HCT116 (cell line): ENCODE data around the gene IL1RAPL2. TPM values are rescaled to one million over a fixed set of nuclear protein-coding genes. Genes with fewer than 3 reads are reported as not detected.

Experiments
- ATAC-seq: fragments of 200-7000 bp; cut with Tn5 transposase; 2 replicates; pipeline ENCODE4 v1.9.1; 2020; ENCODE audit warnings: mild to moderate bottlenecking, moderate library complexity
- BruUV-seq: library from RNA; stranded (reverse); fragments of 400-500 nt; replicated peaks from 2 replicates; lab custom pipeline; 2021; lab: Mats Ljungman, UMichigan
- CTCF ChIA-PET: fragments of 300-600 bp; sonication (Branson Sonifier 250); formaldehyde crosslinking; loops from one replicate; lab custom pipeline; 2021; ENCODE audit warnings: antibody characterized with exemption; lab: Charles Lee
- POLR2A ChIA-PET: fragments of 300-600, 350-600 bp; sonication (Branson Sonifier 250); formaldehyde crosslinking; loops from one replicate; lab custom pipeline; 2021; ENCODE audit warnings: antibody characterized with exemption; lab: Charles Lee
- RAD21 ChIA-PET, 2 experiments: fragments of 300-600 bp; sonication (Branson Sonifier 250); formaldehyde crosslinking; loops; one replicate each; lab custom pipeline; 2023; ENCODE audit warnings: low total read pairs in 2 of 2; ENCODE audit not compliant: uncharacterized antibody in 2 of 2, unreplicated experiment in 2 of 2, low non-redundant PET in 1 of 2; lab: Charles Lee
- DNase-seq: peaks from one replicate; pipeline ENCODE4 v3.0.0-alpha.2; 2010; ENCODE audit warnings: low read depth, low spot score
- H2AFZ ChIP-seq: fragments of 200-600 bp; shearing (Covaris generic), sonication (generic); 2 replicates; pipeline ENCODE4 v1.6.1; 2017; ENCODE audit warnings: low read depth, mixed run types, mixed read lengths, antibody characterized with exemption, low read length; ENCODE audit not compliant: poor library complexity, severe bottlenecking
- H3K27ac ChIP-seq: 2 replicates; pipeline ENCODE4 v1.5.1; 2012; ENCODE audit warnings: low read depth, low read length
- H3K27me3 ChIP-seq: fragments of 200-600 bp; sonication (generic); 2 replicates; pipeline ENCODE4 v1.6.1; 2016; ENCODE audit warnings: mixed run types, low read length, mixed read lengths; ENCODE audit not compliant: insufficient read depth
- H3K36me3 ChIP-seq, 2 experiments: fragments of 200-500 bp in 1 of 2; fragments of 200-600 bp in 1 of 2; sonication (Bioruptor generic) in 1 of 2; sonication (generic) in 1 of 2; 2 replicates each; pipeline versions ENCODE4 v1.5.1 to v1.6.1; 2014 to 2016; ENCODE audit warnings: low read length in 2 of 2, inconsistent platforms in 1 of 2, mixed read lengths in 1 of 2, mixed run types in 1 of 2; ENCODE audit not compliant: insufficient read depth in 2 of 2, control insufficient read depth in 1 of 2
- H3K4me1 ChIP-seq, 2 experiments: fragments of 200-600 bp in 1 of 2; sonication (generic) in 1 of 2; 2 replicates each; pipeline versions ENCODE4 v1.5.1 to v1.6.1; 2012 to 2017; ENCODE audit warnings: low read length in 2 of 2, inconsistent platforms in 1 of 2, mild to moderate bottlenecking in 1 of 2, mixed read lengths in 1 of 2, mixed run types in 1 of 2, moderate library complexity in 1 of 2; ENCODE audit not compliant: insufficient read depth in 2 of 2, control insufficient read depth in 1 of 2
- H3K4me2 ChIP-seq: fragments of 200-600 bp; sonication (generic); 2 replicates; pipeline ENCODE4 v1.6.1; 2017; ENCODE audit warnings: mixed run types, low read length, mixed read lengths
- H3K4me3 ChIP-seq, 2 experiments: fragments of 200-600 bp in 1 of 2; sonication (generic) in 1 of 2; replicated peaks in 1 of 2; 2 replicates each; pipeline ENCODE4 v1.5.1; 2011 to 2016; ENCODE audit warnings: low read length in 2 of 2, control low read depth in 1 of 2, low read depth in 1 of 2, mild to moderate bottlenecking in 1 of 2, mixed read lengths in 1 of 2, mixed run types in 1 of 2
- H3K79me2 ChIP-seq: fragments of 200-600 bp; sonication (generic); 2 replicates; pipeline ENCODE4 v1.6.1; 2017; ENCODE audit warnings: mild to moderate bottlenecking, mixed run types, low read length, moderate library complexity, mixed read lengths; ENCODE audit not compliant: insufficient read depth
- H3K9ac ChIP-seq: fragments of 200-600 bp; sonication (generic); 2 replicates; pipeline ENCODE4 v1.6.1; 2016; ENCODE audit warnings: low read length, mixed read lengths
- H3K9me2 ChIP-seq: fragments of 200-600 bp; sonication (generic), shearing (Covaris generic); 2 replicates; pipeline ENCODE4 v1.6.1; 2017; ENCODE audit warnings: mixed run types, mild to moderate bottlenecking, moderate library complexity; ENCODE audit not compliant: insufficient read depth
- H3K9me3 ChIP-seq, 2 experiments: fragments of 200-500 bp in 1 of 2; fragments of 200-600 bp in 1 of 2; sonication (Bioruptor generic) in 1 of 2; sonication (generic) in 1 of 2; 2 replicates each; pipeline ENCODE4 v1.6.1; 2014 to 2017; ENCODE audit warnings: low read length in 2 of 2, mixed read lengths in 2 of 2, inconsistent platforms in 1 of 2, low read depth in 1 of 2, mild to moderate bottlenecking in 1 of 2, mixed run types in 1 of 2, moderate library complexity in 1 of 2; ENCODE audit not compliant: control insufficient read depth in 1 of 2, insufficient read depth in 1 of 2
- H4K20me1 ChIP-seq: fragments of 200-600 bp; sonication (generic), shearing (Covaris generic); 2 replicates; pipeline ENCODE4 v1.6.1; 2017; ENCODE audit warnings: mixed run types, mild to moderate bottlenecking, moderate library complexity; ENCODE audit not compliant: insufficient read depth
- SRF ChIP-seq: IDR thresholded peaks from 2 replicates; pipeline ENCODE4 v1.6.1; 2012; ENCODE audit warnings: low read depth
- YY1 ChIP-seq: IDR thresholded peaks from 2 replicates; pipeline ENCODE4 v1.6.1; 2011; ENCODE audit warnings: low read length, low read depth, moderate library complexity, mild to moderate bottlenecking; ENCODE audit not compliant: insufficient replicate concordance; ENCODE audit errors: extremely low read depth
- intact Hi-C: fragments of 100-400 bp; cut with micrococcal nuclease; formaldehyde crosslinking; loops from 2 replicates; pipeline ENCODE4 v1.10.0; 2022
- total RNA-seq: library from RNA; stranded (reverse); gene quantifications from one replicate; pipeline ENCODE4 v1.2.1, GENCODE V29; 2021; ENCODE audit not compliant: unreplicated experiment
- TF ChIP-seq, protein P1 (sequence below), 3 experiments: fragments of 200-600 bp in 1 of 3; sonication (generic) in 1 of 3; IDR thresholded peaks in 2 of 3; conservative IDR thresholded peaks in 1 of 3; 2 replicates each; pipeline ENCODE4 v1.5.1; 2012 to 2017; ENCODE audit warnings: low read depth in 2 of 3, low read length in 2 of 3, antibody characterized with exemption in 1 of 3, borderline replicate concordance in 1 of 3, control low read depth in 1 of 3, mild to moderate bottlenecking in 1 of 3, mixed read lengths in 1 of 3, mixed run types in 1 of 3, moderate library complexity in 1 of 3; ENCODE audit not compliant: insufficient read depth in 1 of 3
- TF ChIP-seq, protein P2 (sequence below): IDR thresholded peaks from 2 replicates; pipeline ENCODE4 v1.6.1; 2012
- TF ChIP-seq, protein P3 (sequence below): IDR thresholded peaks from 2 replicates; pipeline ENCODE4 v1.6.1; 2012

The IL1RAPL2 gene
- total RNA-seq, 1 experiment from 2014 or later = not detected

DNA sequence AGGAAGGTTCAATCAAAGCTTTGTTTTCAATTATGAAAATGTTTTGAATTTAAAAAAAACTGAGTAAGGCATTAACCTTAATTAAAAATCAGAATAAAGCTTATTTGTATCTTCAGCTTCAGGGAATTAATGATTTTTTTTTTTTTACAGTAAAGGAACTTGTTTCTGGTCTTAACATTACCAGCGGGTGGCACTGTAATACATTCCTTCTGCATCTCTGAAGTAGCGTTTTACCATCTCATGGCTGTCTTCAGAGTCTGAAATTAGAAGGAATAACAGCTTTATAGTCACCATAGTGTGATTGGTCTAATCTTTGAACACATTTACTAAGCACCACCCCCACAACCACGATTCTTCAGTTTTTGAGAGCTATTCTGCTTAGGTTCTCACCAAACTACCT, 102.6 kb downstream of the IL1RAPL2 start:
- Histone ChIP-seq H3K9me3 (no peaks in the 10 kb centered on the region), H3K79me2 (no peaks in the 10 kb centered on the region), H3K4me2 (no peak overlapping the region), H3K9me2 (no peaks in the 10 kb centered on the region), H3K4me1 (no peaks in the 10 kb centered on the region)
- no TSS peak for BruUV-seq
- TF ChIP-seq, protein P1, sequence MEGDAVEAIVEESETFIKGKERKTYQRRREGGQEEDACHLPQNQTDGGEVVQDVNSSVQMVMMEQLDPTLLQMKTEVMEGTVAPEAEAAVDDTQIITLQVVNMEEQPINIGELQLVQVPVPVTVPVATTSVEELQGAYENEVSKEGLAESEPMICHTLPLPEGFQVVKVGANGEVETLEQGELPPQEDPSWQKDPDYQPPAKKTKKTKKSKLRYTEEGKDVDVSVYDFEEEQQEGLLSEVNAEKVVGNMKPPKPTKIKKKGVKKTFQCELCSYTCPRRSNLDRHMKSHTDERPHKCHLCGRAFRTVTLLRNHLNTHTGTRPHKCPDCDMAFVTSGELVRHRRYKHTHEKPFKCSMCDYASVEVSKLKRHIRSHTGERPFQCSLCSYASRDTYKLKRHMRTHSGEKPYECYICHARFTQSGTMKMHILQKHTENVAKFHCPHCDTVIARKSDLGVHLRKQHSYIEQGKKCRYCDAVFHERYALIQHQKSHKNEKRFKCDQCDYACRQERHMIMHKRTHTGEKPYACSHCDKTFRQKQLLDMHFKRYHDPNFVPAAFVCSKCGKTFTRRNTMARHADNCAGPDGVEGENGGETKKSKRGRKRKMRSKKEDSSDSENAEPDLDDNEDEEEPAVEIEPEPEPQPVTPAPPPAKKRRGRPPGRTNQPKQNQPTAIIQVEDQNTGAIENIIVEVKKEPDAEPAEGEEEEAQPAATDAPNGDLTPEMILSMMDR (IDR thresholded peaks at IDR 0.05 in 2 of 3, conservative IDR thresholded peaks at IDR 0.05 in 1 of 3; ENCODE audit: borderline replicate concordance in 1 of 3, insufficient read depth in 1 of 3, low read depth in 2 of 3, low read length in 2 of 3) = 0 out of 6 replicates have a peak, but pooled peaks of 1 of the 3 experiments have one; percentile 11
- TF ChIP-seq YY1 = no peak
- TF ChIP-seq, all 23 proteins: peak for 1
- no peak overlapping the region for H3K9ac ChIP-seq
- no peak overlapping the region for H3K27ac ChIP-seq
- ChIA-PET RAD21 (no interaction called here), POLR2A (no interaction called here), CTCF (interaction anchor here (0.7 to 1.2 kb wide), 3 partner anchors 254 to 523 kb away, joined by 3 to 5 read pairs (median 4); no protein-coding TSS in a partner anchor)
- no peaks in the 10 kb centered on the region for H3K36me3 ChIP-seq
- ATAC-seq = no peak
- no peaks in the 10 kb centered on the region for H4K20me1 ChIP-seq
- H3K27me3 ChIP-seq = no peaks in the 10 kb centered on the region
- intact Hi-C loops = no loop called here
- no peak overlapping the region for H2AFZ ChIP-seq
- DNase-seq = no peak
- H3K4me3 ChIP-seq = no peak overlapping the region

DNA sequence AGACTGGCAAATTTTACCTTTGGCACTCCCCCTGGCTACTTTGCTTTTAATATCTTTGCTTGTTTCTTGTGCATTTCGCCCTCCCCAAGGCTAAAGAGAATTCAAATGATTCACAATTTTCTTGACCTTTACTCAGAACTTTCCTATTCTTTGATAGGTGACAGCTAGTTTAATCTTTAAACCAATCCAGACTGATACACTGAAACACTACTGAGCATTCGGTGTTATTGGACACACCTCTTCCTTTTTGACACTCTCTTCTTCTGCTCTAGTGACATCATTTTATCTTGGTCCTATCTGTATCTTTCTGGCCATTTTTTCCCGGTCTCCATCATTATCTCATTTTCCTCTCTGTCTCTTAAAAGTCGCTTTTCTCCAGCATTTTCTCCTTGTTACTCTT, 103.1 kb downstream of the IL1RAPL2 start:
- CTCF ChIA-PET = interaction anchor here (1.0 to 1.2 kb wide), 2 partner anchors 253 to 523 kb away, joined by 3 to 4 read pairs; no protein-coding TSS in a partner anchor
- RAD21 ChIA-PET = no interaction called here
- Histone ChIP-seq H3K79me2 (no peaks in the 10 kb centered on the region), H3K9ac (no peak overlapping the region), H3K4me2 (no peak overlapping the region), H3K9me3 (no peaks in the 10 kb centered on the region)
- intact Hi-C loops = no loop called here
- no peak for ATAC-seq
- BruUV-seq = no TSS peak
- no peak for TF ChIP-seq SRF
- TF ChIP-seq, protein P2, sequence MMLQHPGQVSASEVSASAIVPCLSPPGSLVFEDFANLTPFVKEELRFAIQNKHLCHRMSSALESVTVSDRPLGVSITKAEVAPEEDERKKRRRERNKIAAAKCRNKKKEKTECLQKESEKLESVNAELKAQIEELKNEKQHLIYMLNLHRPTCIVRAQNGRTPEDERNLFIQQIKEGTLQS = no peak
- TF ChIP-seq, protein P3, sequence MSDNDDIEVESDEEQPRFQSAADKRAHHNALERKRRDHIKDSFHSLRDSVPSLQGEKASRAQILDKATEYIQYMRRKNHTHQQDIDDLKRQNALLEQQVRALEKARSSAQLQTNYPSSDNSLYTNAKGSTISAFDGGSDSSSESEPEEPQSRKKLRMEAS = no peak
- TF ChIP-seq, all 23 proteins: peak for 0
- no peak for DNase-seq
- Histone ChIP-seq H3K4me1 (no peaks in the 10 kb centered on the region), H3K4me3 (no peak overlapping the region), H3K27me3 (no peaks in the 10 kb centered on the region), H3K36me3 (no peaks in the 10 kb centered on the region), H2AFZ (no peak overlapping the region), H4K20me1 (no peaks in the 10 kb centered on the region), H3K27ac (no peak overlapping the region), H3K9me2 (no peaks in the 10 kb centered on the region)
- POLR2A ChIA-PET = no interaction called here
